GM23338 (cell line): ENCODE results near the gene CDCA7L. TPM values are rescaled to one million over a fixed set of nuclear protein-coding genes. Genes with fewer than 3 reads are reported as not detected.

ENCODE experiments used
- ATAC-seq: fragments of 200-7000 bp; cut with Tn5 transposase; 3 replicates; pipeline ENCODE4 v1.9.1; 2020
- DNase-seq: peaks from one replicate; pipeline ENCODE4 v3.0.0-alpha.2; 2015; ENCODE audit warnings: low spot score
- H2AFZ ChIP-seq: fragments of 200-600 bp; sonication (generic); 2 replicates; pipeline ENCODE4 v1.8.0; 2016; ENCODE audit warnings: antibody characterized with exemption, mild to moderate bottlenecking, moderate library complexity
- H3F3A ChIP-seq: fragments of 200-600 bp; sonication (generic); replicated peaks from 2 replicates; pipeline ENCODE4 v1.8.0; 2017; ENCODE audit warnings: antibody characterized with exemption, mixed run types, low read depth
- H3K27ac ChIP-seq: fragments of 200-600 bp; sonication (generic); 2 replicates; pipeline ENCODE4 v1.6.1; 2016; ENCODE audit warnings: low read depth
- H3K27me3 ChIP-seq: fragments of 200-600 bp; sonication (generic); 2 replicates; pipeline ENCODE4 v1.8.0; 2016; ENCODE audit warnings: mild to moderate bottlenecking, mixed run types, moderate library complexity; ENCODE audit not compliant: insufficient read depth
- H3K36me3 ChIP-seq: fragments of 200-600 bp; sonication (generic); 2 replicates; pipeline ENCODE4 v1.8.0; 2016; ENCODE audit warnings: mild to moderate bottlenecking; ENCODE audit not compliant: insufficient read depth
- H3K4me1 ChIP-seq: fragments of 200-600 bp; sonication (generic); 2 replicates; pipeline ENCODE4 v1.8.0; 2016; ENCODE audit warnings: mild to moderate bottlenecking, moderate library complexity; ENCODE audit not compliant: insufficient read depth
- H3K4me2 ChIP-seq: fragments of 200-600 bp; sonication (generic); 2 replicates; pipeline ENCODE4 v1.7.1; 2017; ENCODE audit warnings: mixed run types
- H3K4me3 ChIP-seq: fragments of 200-600 bp; sonication (generic); 2 replicates; pipeline ENCODE4 v1.6.1; 2016; ENCODE audit warnings: mixed run types
- H3K79me2 ChIP-seq: fragments of 200-600 bp; sonication (generic); replicated peaks from 2 replicates; pipeline ENCODE4 v1.8.0; 2017; ENCODE audit warnings: mild to moderate bottlenecking; ENCODE audit not compliant: insufficient read depth
- H3K9me2 ChIP-seq: fragments of 200-600 bp; sonication (generic); 2 replicates; pipeline ENCODE4 v1.8.0; 2017; ENCODE audit not compliant: insufficient read depth
- H4K20me1 ChIP-seq: fragments of 200-600 bp; sonication (generic); replicated peaks from 2 replicates; pipeline ENCODE4 v1.8.0; 2017; ENCODE audit warnings: mild to moderate bottlenecking; ENCODE audit not compliant: insufficient read depth
- H3K27ac Mint-ChIP-seq: 2 replicates; pipeline ENCODE4 v1.8.0; 2020; ENCODE audit warnings: inconsistent platforms, mild to moderate bottlenecking, moderate library complexity, mixed read lengths
- H3K27me3 Mint-ChIP-seq: 3 replicates; pipeline ENCODE4 v1.8.0; 2022; ENCODE audit warnings: low read depth, mild to moderate bottlenecking, moderate library complexity, mixed read lengths, inconsistent platforms; ENCODE audit not compliant: insufficient read depth, poor library complexity
- H3K36me3 Mint-ChIP-seq: 3 replicates; pipeline ENCODE4 v1.8.0; 2021; ENCODE audit warnings: low read depth, mild to moderate bottlenecking, inconsistent platforms, moderate library complexity, mixed read lengths
- H3K4me1 Mint-ChIP-seq: 3 replicates; pipeline ENCODE4 v1.8.0; 2020; ENCODE audit warnings: mild to moderate bottlenecking, inconsistent platforms, mixed read lengths
- H3K4me3 Mint-ChIP-seq: 3 replicates; pipeline ENCODE4 v1.8.0; 2021; ENCODE audit warnings: moderate library complexity, mild to moderate bottlenecking, inconsistent platforms, mixed read lengths
- H3K9me3 Mint-ChIP-seq: 3 replicates; pipeline ENCODE4 v1.8.0; 2020; ENCODE audit warnings: moderate library complexity, mild to moderate bottlenecking, inconsistent platforms, mixed read lengths
- CREB1 ChIP-seq: fragments of 250-450 bp; sonication (Bioruptor Pico); IDR thresholded peaks from 2 replicates; pipeline ENCODE4 v1.5.0; 2020; ENCODE audit warnings: low read depth, mild to moderate bottlenecking, moderate library complexity
- EZH2phosphoT487 ChIP-seq: fragments of 200-600 bp; sonication (generic); IDR thresholded peaks from one replicate; pipeline ENCODE4 v1.8.1; 2018; ENCODE audit warnings: antibody characterized with exemption; ENCODE audit not compliant: unreplicated experiment
- JUNB ChIP-seq: IDR thresholded peaks from one replicate; pipeline ENCODE4 v1.6.1; 2016; ENCODE audit warnings: antibody characterized with exemption; ENCODE audit not compliant: unreplicated experiment
- NANOG ChIP-seq: IDR thresholded peaks from 2 replicates; pipeline ENCODE4 v1.6.1; 2016; ENCODE audit warnings: antibody characterized with exemption, borderline replicate concordance
- POLR2AphosphoS5 ChIP-seq: IDR thresholded peaks from 2 replicates; pipeline ENCODE4 v1.6.1; 2016; ENCODE audit warnings: antibody characterized with exemption, low read depth
- STAT1 ChIP-seq: IDR thresholded peaks from one replicate; pipeline ENCODE4 v1.6.1; 2016; ENCODE audit warnings: antibody characterized with exemption; ENCODE audit not compliant: unreplicated experiment
- ZNF114 ChIP-seq: fragments of 250-450 bp; sonication (Bioruptor Pico); IDR thresholded peaks from 2 replicates; pipeline ENCODE4 v1.5.0; 2020; ENCODE audit warnings: mild to moderate bottlenecking, moderate library complexity
- ZNF331 ChIP-seq: fragments of 250-450 bp; sonication (Bioruptor Pico); IDR thresholded peaks from 2 replicates; pipeline ENCODE4 v1.5.0; 2020; ENCODE audit warnings: low read depth, mild to moderate bottlenecking, moderate library complexity
- polyA plus RNA-seq: library from polyadenylated mRNA; unstranded; fragments of >200 nt; fragmentation: Nextera tagmentation; extraction: Ambion mirVana; gene quantifications from 2 replicates; pipeline ENCODE4 v1.2.1, GENCODE V29; 2016
- total RNA-seq: library from RNA; depleted of rRNA; stranded (reverse); fragments of >200 nt; shearing (Covaris generic); gene quantifications from 2 replicates; pipeline ENCODE4 v1.2.3, GENCODE V29; 2014
- TF ChIP-seq, protein P1 (sequence below): IDR thresholded peaks from 2 replicates; pipeline ENCODE4 v1.6.1; 2016; ENCODE audit warnings: antibody characterized with exemption
- TF ChIP-seq, protein P2 (sequence below): IDR thresholded peaks from one replicate; pipeline ENCODE4 v1.6.1; 2018; ENCODE audit warnings: antibody characterized with exemption; ENCODE audit not compliant: unreplicated experiment
- TF ChIP-seq, protein P3 (sequence below): fragments of 250-450 bp; sonication (Bioruptor Pico); IDR thresholded peaks from 2 replicates; pipeline ENCODE4 v1.5.0; 2020; ENCODE audit warnings: mild to moderate bottlenecking, moderate library complexity

CDCA7L gene
- total and polyA plus RNA-seq, 2 experiments from 2014 or later, result 174 to 187 TPM

DNA sequence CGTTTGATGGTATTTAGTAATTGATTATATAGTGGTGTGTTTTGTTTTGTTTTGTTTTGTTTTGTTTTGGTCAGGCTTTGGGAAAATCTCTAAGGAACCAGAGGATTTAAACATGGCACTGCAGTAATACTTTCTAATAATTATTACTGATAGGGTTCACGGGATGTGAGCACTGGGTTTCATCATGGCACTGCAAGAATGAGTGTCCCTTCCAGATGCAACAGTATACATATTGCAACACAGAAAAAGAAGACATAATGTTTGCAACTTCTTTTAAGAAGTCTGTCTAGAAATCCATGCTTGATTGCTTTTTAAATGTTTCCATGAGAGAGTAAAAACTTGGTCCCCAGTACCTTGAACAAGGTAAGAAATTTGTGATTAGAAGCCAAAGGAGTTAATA, 2.2 kb upstream of the CDCA7L start:
- H3K4me1 ChIP-seq, result peaks cover 19% of the 10 kb centered on the region
- Mint-ChIP-seq H3K4me1 (peaks cover 23% of the 10 kb centered on the region), H3K27ac (no peak overlapping the region; the same call in 1 of the 2 replicates), H3K36me3 (0 out of 3 replicates have a peak, but pooled peaks cover under 1% of the 10 kb centered on the region), H3K27me3 (peaks cover 2% of the 10 kb centered on the region), H3K4me3 (no peak overlapping the region), H3K9me3 (no peaks in the 10 kb centered on the region)
- peaks cover 22% of the 10 kb centered on the region for H3K79me2 ChIP-seq
- TF ChIP-seq, protein P1, sequence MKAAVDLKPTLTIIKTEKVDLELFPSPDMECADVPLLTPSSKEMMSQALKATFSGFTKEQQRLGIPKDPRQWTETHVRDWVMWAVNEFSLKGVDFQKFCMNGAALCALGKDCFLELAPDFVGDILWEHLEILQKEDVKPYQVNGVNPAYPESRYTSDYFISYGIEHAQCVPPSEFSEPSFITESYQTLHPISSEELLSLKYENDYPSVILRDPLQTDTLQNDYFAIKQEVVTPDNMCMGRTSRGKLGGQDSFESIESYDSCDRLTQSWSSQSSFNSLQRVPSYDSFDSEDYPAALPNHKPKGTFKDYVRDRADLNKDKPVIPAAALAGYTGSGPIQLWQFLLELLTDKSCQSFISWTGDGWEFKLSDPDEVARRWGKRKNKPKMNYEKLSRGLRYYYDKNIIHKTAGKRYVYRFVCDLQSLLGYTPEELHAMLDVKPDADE, result no peak
- TF ChIP-seq NANOG, result no peak
- TF ChIP-seq ZNF114 (CRISPR knock-in tag), result no peak
- TF ChIP-seq POLR2AphosphoS5, result no peak
- no peak for TF ChIP-seq EZH2phosphoT487
- TF ChIP-seq ZNF331, result no peak
- no peak for TF ChIP-seq STAT1
- TF ChIP-seq, protein P2, sequence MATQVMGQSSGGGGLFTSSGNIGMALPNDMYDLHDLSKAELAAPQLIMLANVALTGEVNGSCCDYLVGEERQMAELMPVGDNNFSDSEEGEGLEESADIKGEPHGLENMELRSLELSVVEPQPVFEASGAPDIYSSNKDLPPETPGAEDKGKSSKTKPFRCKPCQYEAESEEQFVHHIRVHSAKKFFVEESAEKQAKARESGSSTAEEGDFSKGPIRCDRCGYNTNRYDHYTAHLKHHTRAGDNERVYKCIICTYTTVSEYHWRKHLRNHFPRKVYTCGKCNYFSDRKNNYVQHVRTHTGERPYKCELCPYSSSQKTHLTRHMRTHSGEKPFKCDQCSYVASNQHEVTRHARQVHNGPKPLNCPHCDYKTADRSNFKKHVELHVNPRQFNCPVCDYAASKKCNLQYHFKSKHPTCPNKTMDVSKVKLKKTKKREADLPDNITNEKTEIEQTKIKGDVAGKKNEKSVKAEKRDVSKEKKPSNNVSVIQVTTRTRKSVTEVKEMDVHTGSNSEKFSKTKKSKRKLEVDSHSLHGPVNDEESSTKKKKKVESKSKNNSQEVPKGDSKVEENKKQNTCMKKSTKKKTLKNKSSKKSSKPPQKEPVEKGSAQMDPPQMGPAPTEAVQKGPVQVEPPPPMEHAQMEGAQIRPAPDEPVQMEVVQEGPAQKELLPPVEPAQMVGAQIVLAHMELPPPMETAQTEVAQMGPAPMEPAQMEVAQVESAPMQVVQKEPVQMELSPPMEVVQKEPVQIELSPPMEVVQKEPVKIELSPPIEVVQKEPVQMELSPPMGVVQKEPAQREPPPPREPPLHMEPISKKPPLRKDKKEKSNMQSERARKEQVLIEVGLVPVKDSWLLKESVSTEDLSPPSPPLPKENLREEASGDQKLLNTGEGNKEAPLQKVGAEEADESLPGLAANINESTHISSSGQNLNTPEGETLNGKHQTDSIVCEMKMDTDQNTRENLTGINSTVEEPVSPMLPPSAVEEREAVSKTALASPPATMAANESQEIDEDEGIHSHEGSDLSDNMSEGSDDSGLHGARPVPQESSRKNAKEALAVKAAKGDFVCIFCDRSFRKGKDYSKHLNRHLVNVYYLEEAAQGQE, result no peak
- no peak for TF ChIP-seq CREB1 (CRISPR knock-in tag)
- TF ChIP-seq, protein P3, sequence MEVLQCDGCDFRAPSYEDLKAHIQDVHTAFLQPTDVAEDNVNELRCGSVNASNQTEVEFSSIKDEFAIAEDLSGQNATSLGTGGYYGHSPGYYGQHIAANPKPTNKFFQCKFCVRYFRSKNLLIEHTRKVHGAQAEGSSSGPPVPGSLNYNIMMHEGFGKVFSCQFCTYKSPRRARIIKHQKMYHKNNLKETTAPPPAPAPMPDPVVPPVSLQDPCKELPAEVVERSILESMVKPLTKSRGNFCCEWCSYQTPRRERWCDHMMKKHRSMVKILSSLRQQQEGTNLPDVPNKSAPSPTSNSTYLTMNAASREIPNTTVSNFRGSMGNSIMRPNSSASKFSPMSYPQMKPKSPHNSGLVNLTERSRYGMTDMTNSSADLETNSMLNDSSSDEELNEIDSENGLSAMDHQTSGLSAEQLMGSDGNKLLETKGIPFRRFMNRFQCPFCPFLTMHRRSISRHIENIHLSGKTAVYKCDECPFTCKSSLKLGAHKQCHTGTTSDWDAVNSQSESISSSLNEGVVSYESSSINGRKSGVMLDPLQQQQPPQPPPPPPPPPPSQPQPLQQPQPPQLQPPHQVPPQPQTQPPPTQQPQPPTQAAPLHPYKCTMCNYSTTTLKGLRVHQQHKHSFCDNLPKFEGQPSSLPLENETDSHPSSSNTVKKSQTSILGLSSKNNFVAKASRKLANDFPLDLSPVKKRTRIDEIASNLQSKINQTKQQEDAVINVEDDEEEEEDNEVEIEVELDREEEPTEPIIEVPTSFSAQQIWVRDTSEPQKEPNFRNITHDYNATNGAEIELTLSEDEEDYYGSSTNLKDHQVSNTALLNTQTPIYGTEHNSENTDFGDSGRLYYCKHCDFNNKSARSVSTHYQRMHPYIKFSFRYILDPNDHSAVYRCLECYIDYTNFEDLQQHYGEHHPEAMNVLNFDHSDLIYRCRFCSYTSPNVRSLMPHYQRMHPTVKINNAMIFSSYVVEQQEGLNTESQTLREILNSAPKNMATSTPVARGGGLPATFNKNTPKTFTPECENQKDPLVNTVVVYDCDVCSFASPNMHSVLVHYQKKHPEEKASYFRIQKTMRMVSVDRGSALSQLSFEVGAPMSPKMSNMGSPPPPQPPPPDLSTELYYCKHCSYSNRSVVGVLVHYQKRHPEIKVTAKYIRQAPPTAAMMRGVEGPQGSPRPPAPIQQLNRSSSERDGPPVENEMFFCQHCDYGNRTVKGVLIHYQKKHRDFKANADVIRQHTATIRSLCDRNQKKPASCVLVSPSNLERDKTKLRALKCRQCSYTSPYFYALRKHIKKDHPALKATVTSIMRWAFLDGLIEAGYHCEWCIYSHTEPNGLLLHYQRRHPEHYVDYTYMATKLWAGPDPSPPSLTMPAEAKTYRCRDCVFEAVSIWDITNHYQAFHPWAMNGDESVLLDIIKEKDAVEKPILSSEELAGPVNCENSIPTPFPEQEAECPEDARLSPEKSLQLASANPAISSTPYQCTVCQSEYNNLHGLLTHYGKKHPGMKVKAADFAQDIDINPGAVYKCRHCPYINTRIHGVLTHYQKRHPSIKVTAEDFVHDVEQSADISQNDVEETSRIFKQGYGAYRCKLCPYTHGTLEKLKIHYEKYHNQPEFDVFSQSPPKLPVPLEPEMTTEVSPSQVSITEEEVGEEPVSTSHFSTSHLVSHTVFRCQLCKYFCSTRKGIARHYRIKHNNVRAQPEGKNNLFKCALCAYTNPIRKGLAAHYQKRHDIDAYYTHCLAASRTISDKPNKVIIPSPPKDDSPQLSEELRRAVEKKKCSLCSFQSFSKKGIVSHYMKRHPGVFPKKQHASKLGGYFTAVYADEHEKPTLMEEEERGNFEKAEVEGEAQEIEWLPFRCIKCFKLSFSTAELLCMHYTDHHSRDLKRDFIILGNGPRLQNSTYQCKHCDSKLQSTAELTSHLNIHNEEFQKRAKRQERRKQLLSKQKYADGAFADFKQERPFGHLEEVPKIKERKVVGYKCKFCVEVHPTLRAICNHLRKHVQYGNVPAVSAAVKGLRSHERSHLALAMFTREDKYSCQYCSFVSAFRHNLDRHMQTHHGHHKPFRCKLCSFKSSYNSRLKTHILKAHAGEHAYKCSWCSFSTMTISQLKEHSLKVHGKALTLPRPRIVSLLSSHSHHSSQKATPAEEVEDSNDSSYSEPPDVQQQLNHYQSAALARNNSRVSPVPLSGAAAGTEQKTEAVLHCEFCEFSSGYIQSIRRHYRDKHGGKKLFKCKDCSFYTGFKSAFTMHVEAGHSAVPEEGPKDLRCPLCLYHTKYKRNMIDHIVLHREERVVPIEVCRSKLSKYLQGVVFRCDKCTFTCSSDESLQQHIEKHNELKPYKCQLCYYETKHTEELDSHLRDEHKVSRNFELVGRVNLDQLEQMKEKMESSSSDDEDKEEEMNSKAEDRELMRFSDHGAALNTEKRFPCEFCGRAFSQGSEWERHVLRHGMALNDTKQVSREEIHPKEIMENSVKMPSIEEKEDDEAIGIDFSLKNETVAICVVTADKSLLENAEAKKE (CRISPR knock-in tag), result no peak
- no peak for TF ChIP-seq JUNB
- H3K9me2 ChIP-seq, result no peaks in the 10 kb centered on the region
- H3K36me3 ChIP-seq, result no peaks in the 10 kb centered on the region
- H3K27me3 ChIP-seq, result no peaks in the 10 kb centered on the region
- ATAC-seq (no peak), DNase-seq (no peak)
- no peak overlapping the region for H3K27ac ChIP-seq
- H2AFZ ChIP-seq, result no peak overlapping the region
- H3F3A ChIP-seq, result no peaks in the 10 kb centered on the region
- no peak overlapping the region for H3K4me2 ChIP-seq
- H4K20me1 ChIP-seq, result peaks cover 11% of the 10 kb centered on the region
- no peak overlapping the region for H3K4me3 ChIP-seq
